Panc1 (cell line): ENCODE measurements around the gene EIF4G3. TPM values are rescaled to one million over a fixed set of nuclear protein-coding genes. Genes with fewer than 3 reads are reported as not detected.

ENCODE experiments used
- ATAC-seq: fragments of 200-7000 bp; cut with Tn5 transposase; 2 replicates; pipeline ENCODE4 v1.9.1; 2020; ENCODE audit warnings: mild to moderate bottlenecking, moderate library complexity
- BruUV-seq: library from RNA; stranded (reverse); fragments of 400-500 nt; replicated peaks from 2 replicates; lab custom pipeline; 2021; lab: Mats Ljungman, UMichigan
- CTCF ChIA-PET: fragments of 300-600 bp; sonication (Branson Sonifier 250); formaldehyde crosslinking; loops from one replicate; lab custom pipeline; 2022; ENCODE audit warnings: antibody characterized with exemption; lab: Charles Lee
- POLR2A ChIA-PET: fragments of 300-600 bp; sonication (Branson Sonifier 250); formaldehyde crosslinking; loops from one replicate; lab custom pipeline; 2022; ENCODE audit warnings: antibody characterized with exemption; lab: Charles Lee
- DNase-seq: peaks from one replicate; pipeline ENCODE4 v3.0.0-alpha.2; 2010; ENCODE audit warnings: low read depth, low spot score
- H3K27ac ChIP-seq: 2 replicates; pipeline ENCODE4 v1.5.1; 2011; ENCODE audit warnings: mild to moderate bottlenecking, low read length, inconsistent platforms
- H3K27me3 ChIP-seq: fragments of 200-500 bp; sonication (Bioruptor generic); 2 replicates; pipeline ENCODE4 v1.6.0; 2014; ENCODE audit warnings: low read length, inconsistent platforms; ENCODE audit not compliant: control insufficient read depth, insufficient read depth
- H3K36me3 ChIP-seq: fragments of 200-500 bp; sonication (Bioruptor generic); 2 replicates; pipeline ENCODE4 v1.5.1; 2014; ENCODE audit warnings: inconsistent platforms, mild to moderate bottlenecking, low read length, moderate library complexity; ENCODE audit not compliant: control insufficient read depth, insufficient read depth
- H3K4me1 ChIP-seq: 2 replicates; pipeline ENCODE4 v1.5.1; 2011; ENCODE audit warnings: inconsistent platforms, mild to moderate bottlenecking, low read length, moderate library complexity; ENCODE audit not compliant: control insufficient read depth, insufficient read depth
- H3K4me3 ChIP-seq, 2 experiments: 2 replicates each; pipeline ENCODE4 v1.5.1; 2011 to 2012; ENCODE audit warnings: low read depth in 2 of 2, low read length in 2 of 2, mild to moderate bottlenecking in 2 of 2, inconsistent platforms in 1 of 2, moderate library complexity in 1 of 2
- H3K9me3 ChIP-seq: fragments of 200-500 bp; sonication (Bioruptor generic); 2 replicates; pipeline ENCODE4 v1.5.1; 2014; ENCODE audit warnings: low read depth, mild to moderate bottlenecking, inconsistent platforms, low read length, moderate library complexity; ENCODE audit not compliant: control insufficient read depth, insufficient read depth
- CTCF ChIP-seq: fragments of 450-650 bp; IDR thresholded peaks from 2 replicates; pipeline ENCODE4 v1.5.1; 2017; ENCODE audit warnings: mild to moderate bottlenecking
- POLR2AphosphoS5 ChIP-seq: IDR thresholded peaks from 2 replicates; pipeline ENCODE4 v1.6.1; 2012; ENCODE audit warnings: mild to moderate bottlenecking, low read depth, low read length, moderate library complexity
- REST ChIP-seq, 2 experiments: IDR thresholded peaks; 2 replicates each; pipeline ENCODE4 v1.6.1; 2011 to 2012; ENCODE audit warnings: low read depth in 2 of 2, control low read depth in 1 of 2, low read length in 1 of 2, mild to moderate bottlenecking in 1 of 2, moderate library complexity in 1 of 2; ENCODE audit not compliant: insufficient read depth in 1 of 2
- SIN3A ChIP-seq: IDR thresholded peaks from 2 replicates; pipeline ENCODE4 v1.6.1; 2012; ENCODE audit warnings: low read depth, mild to moderate bottlenecking, low read length, moderate library complexity, borderline replicate concordance; ENCODE audit not compliant: insufficient read depth
- TCF7L2 ChIP-seq: IDR thresholded peaks from 2 replicates; pipeline ENCODE4 v1.6.1; 2011; ENCODE audit warnings: mild to moderate bottlenecking, low read depth, low read length, inconsistent platforms
- in situ Hi-C: cut with HindIII; loops from 2 replicates; pipeline ENCODE4 v1.10.0; 2016; ENCODE audit warnings: low sequenced_read_pairs, low pct_unique_long_range_greater_than_20kb
- intact Hi-C: fragments of 100-400 bp; cut with micrococcal nuclease; formaldehyde crosslinking; loops from one replicate; pipeline ENCODE4 v1.10.0; 2022; ENCODE audit not compliant: unreplicated experiment
- total RNA-seq: library from RNA; stranded (reverse); gene quantifications from one replicate; pipeline ENCODE4 v1.2.1, GENCODE V29; 2021; ENCODE audit not compliant: unreplicated experiment

Gene EIF4G3
- total RNA-seq, 1 experiment from 2014 or later, result 78.6 TPM

- BruUV-seq, result no TSS peak
- POLR2A ChIA-PET, result no interaction called here
- intact Hi-C loops, result no loop called here
Measured at GRCh38 chr1:21082073-21082472, 94.6 kb downstream of the EIF4G3 start.

GRCh38 chr1:21077085-21077484 lies 99.6 kb downstream of the EIF4G3 start:
- no peak overlapping the region for H3K27ac ChIP-seq
- no peak for ATAC-seq
- in situ Hi-C loops (no loop called here), intact Hi-C loops (no loop called here)
- H3K27me3 ChIP-seq, result no peaks in the 10 kb centered on the region
- ChIA-PET CTCF (no interaction called here), POLR2A (no interaction called here)
- TF ChIP-seq CTCF (no peak), TCF7L2 (no peak), POLR2AphosphoS5 (no peak), SIN3A (no peak), REST (IDR thresholded peaks at IDR 0.05; ENCODE audit: insufficient read depth in 1 of 2, low read depth in 2 of 2, low read length in 1 of 2) (no peak)
- DNase-seq, result no peak
- 0 out of 2 replicates have a peak, but pooled peaks cover 2% of the 10 kb centered on the region for H3K36me3 ChIP-seq
- no peaks in the 10 kb centered on the region for H3K4me1 ChIP-seq
- H3K9me3 ChIP-seq, result no peaks in the 10 kb centered on the region
- H3K4me3 ChIP-seq, result no peak overlapping the region
- BruUV-seq, result no TSS peak

More at GRCh38 chr1:21082073-21082472, 94.6 kb downstream of the EIF4G3 start:
- ATAC-seq (no peak), DNase-seq (no peak)
- Histone ChIP-seq H3K27me3 (no peaks in the 10 kb centered on the region), H3K9me3 (no peaks in the 10 kb centered on the region), H3K36me3 (no peaks in the 10 kb centered on the region), H3K4me3 (no peak overlapping the region), H3K27ac (no peak overlapping the region), H3K4me1 (no peaks in the 10 kb centered on the region)
- CTCF ChIA-PET, result interaction anchor here (0.6 kb wide), 1 partner anchor 46 kb away, joined by 3 read pairs; no protein-coding TSS in a partner anchor
- TF ChIP-seq SIN3A (no peak), TCF7L2 (no peak), POLR2AphosphoS5 (no peak), REST (IDR thresholded peaks at IDR 0.05; ENCODE audit: insufficient read depth in 1 of 2, low read depth in 2 of 2, low read length in 1 of 2) (no peak), CTCF (no peak)
- in situ Hi-C loops, result no loop called here
